Neutrophil (primary cell): Measurements from ENCODE around the gene UQCRFS1.

Experiments used
- H3K27ac ChIP-seq: fragments of 200-600 bp; sonication (generic); 2 replicates; pipeline ENCODE4 v1.5.1; 2016; ENCODE audit warnings: mild to moderate bottlenecking, moderate library complexity
- H3K27me3 ChIP-seq: fragments of 200-600 bp; sonication (generic); 2 replicates; pipeline ENCODE4 v1.6.0; 2016; ENCODE audit warnings: mild to moderate bottlenecking
- H3K36me3 ChIP-seq: fragments of 200-600 bp; sonication (generic); 2 replicates; pipeline ENCODE4 v1.5.1; 2017
- H3K4me1 ChIP-seq, 2 experiments: fragments of 200-600 bp in 1 of 2; sonication (generic) in 1 of 2; 1 replicate in 1 of 2; 2 replicates in 1 of 2; pipeline versions ENCODE4 v1.5.1 to v1.6.1; 2013 to 2016; ENCODE audit warnings: low read depth in 1 of 2, low read length in 1 of 2, mild to moderate bottlenecking in 1 of 2, moderate library complexity in 1 of 2; ENCODE audit not compliant: control insufficient read depth in 1 of 2, insufficient read depth in 1 of 2
- H3K4me3 ChIP-seq, 2 experiments: fragments of 200-600 bp in 1 of 2; sonication (generic) in 1 of 2; 1 replicate in 1 of 2; 2 replicates in 1 of 2; pipeline ENCODE4 v1.5.1; 2013 to 2016; ENCODE audit warnings: low read depth in 1 of 2, low read length in 1 of 2, mild to moderate bottlenecking in 1 of 2, moderate library complexity in 1 of 2
- H3K9me3 ChIP-seq: fragments of 200-600 bp; sonication (generic); 2 replicates; pipeline ENCODE4 v1.5.1; 2016
- TF ChIP-seq, protein P1 (sequence below): fragments of 200-600 bp; sonication (generic); IDR thresholded peaks from 2 replicates; pipeline ENCODE4 v1.5.1; 2016; ENCODE audit warnings: antibody characterized with exemption

Gene UQCRFS1

DNA sequence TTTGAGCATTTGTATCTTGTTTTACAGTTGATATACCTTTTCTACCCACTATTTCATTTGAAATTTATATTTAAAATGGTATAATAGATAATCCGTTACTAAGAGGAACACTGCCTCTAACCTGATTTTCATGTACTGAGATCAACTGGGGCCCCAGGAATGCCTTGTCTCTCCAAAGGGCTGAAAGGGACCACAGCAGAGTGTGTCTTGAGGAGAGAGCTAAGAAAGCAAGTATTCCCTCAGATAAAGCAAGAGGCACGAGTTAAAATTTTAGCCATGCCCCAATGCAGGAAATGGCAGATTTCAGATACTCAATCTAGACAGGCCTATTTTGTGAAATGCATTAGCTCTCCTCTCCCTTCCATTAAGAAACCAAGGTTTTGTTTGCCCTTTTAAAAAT is 10.7 kb downstream of the UQCRFS1 start:
- TF ChIP-seq, protein P1, sequence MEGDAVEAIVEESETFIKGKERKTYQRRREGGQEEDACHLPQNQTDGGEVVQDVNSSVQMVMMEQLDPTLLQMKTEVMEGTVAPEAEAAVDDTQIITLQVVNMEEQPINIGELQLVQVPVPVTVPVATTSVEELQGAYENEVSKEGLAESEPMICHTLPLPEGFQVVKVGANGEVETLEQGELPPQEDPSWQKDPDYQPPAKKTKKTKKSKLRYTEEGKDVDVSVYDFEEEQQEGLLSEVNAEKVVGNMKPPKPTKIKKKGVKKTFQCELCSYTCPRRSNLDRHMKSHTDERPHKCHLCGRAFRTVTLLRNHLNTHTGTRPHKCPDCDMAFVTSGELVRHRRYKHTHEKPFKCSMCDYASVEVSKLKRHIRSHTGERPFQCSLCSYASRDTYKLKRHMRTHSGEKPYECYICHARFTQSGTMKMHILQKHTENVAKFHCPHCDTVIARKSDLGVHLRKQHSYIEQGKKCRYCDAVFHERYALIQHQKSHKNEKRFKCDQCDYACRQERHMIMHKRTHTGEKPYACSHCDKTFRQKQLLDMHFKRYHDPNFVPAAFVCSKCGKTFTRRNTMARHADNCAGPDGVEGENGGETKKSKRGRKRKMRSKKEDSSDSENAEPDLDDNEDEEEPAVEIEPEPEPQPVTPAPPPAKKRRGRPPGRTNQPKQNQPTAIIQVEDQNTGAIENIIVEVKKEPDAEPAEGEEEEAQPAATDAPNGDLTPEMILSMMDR, result no peak
- Histone ChIP-seq H3K27ac (no peak overlapping the region), H3K4me1 (peaks cover 21 to 29% of the 10 kb centered on the region in 2 experiments), H3K36me3 (peaks cover 4% of the 10 kb centered on the region), H3K27me3 (no peaks in the 10 kb centered on the region), H3K9me3 (no peaks in the 10 kb centered on the region), H3K4me3 (no peak overlapping the region)

- peaks cover 4% of the 10 kb centered on the region for H3K36me3 ChIP-seq
Measured at GRCh38 chr19:29201855-29202254, 11.1 kb downstream of the UQCRFS1 start.

GRCh38 chr19:29194658-29195057 is 18.3 kb downstream of the UQCRFS1 start:
- no peak overlapping the region for H3K27ac ChIP-seq
- TF ChIP-seq, protein P1, result no peak

More at GRCh38 chr19:29201855-29202254, 11.1 kb downstream of the UQCRFS1 start:
- TF ChIP-seq, protein P1, result no peak
- Histone ChIP-seq H3K4me1 (peaks cover 17 to 25% of the 10 kb centered on the region in 2 experiments), H3K9me3 (no peaks in the 10 kb centered on the region), H3K27me3 (no peaks in the 10 kb centered on the region), H3K27ac (no peak overlapping the region), H3K4me3 (no peak overlapping the region)

DNA sequence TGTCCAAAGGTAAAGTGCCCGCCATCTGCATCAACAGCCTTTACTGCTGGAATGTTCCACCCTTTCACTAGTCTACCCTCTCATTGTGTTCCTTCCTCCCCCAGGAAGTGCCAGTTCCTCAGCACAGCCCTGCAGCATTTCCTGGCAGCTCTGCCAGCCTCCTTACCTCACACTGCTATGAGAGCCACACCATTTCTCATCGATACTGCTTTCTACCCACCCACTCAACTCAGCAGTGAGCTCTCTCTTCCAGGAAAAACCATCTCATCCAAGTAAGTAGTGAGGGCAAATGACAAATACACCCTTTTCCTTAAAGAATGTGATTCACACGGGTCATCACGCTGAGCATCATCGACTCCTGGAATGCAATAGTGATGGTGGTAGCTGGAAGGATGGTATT is 19.8 kb downstream of the UQCRFS1 start:
- Histone ChIP-seq H3K4me1 (peaks cover 7 to 12% of the 10 kb centered on the region in 2 experiments), H3K36me3 (no peaks in the 10 kb centered on the region), H3K4me3 (no peak overlapping the region), H3K27me3 (no peaks in the 10 kb centered on the region), H3K9me3 (no peaks in the 10 kb centered on the region), H3K27ac (no peak overlapping the region)
- TF ChIP-seq, protein P1, result no peak

More at GRCh38 chr19:29194658-29195057, 18.3 kb downstream of the UQCRFS1 start:
- Histone ChIP-seq H3K27me3 (no peaks in the 10 kb centered on the region), H3K9me3 (no peaks in the 10 kb centered on the region), H3K4me3 (no peak overlapping the region), H3K36me3 (no peaks in the 10 kb centered on the region), H3K4me1 (peaks cover 7 to 12% of the 10 kb centered on the region in 2 experiments)

DNA sequence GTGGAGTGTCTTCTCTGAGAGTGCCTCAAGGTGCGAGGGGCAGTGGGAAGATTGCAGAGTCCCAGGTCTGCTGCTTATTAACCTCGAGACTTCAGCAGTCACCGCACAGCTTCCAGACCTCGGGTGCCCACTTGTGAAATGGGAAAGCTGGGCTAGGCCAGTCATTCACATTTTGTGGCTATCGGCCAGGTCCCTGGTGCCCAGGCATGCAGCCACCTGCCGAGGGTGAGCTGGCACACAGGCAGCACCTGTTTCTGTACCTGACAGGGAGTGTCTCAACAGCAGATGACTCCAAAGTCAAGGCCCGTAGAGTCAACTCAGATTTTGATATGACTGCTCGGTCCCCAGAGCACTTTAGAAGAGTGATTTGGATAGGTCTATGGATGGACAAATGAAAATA is 21.9 kb downstream of the UQCRFS1 start:
- TF ChIP-seq, protein P1, result no peak
- Histone ChIP-seq H3K27ac (no peak overlapping the region), H3K4me1 (peaks cover 7 to 12% of the 10 kb centered on the region in 2 experiments), H3K27me3 (no peaks in the 10 kb centered on the region), H3K36me3 (no peaks in the 10 kb centered on the region), H3K9me3 (no peaks in the 10 kb centered on the region), H3K4me3 (no peak overlapping the region)

- Histone ChIP-seq H3K27me3 (no peaks in the 10 kb centered on the region), H3K4me1 (peaks cover 7 to 12% of the 10 kb centered on the region in 2 experiments), H3K27ac (no peak overlapping the region), H3K4me3 (no peak overlapping the region), H3K9me3 (no peaks in the 10 kb centered on the region), H3K36me3 (no peaks in the 10 kb centered on the region)
- TF ChIP-seq, protein P1, result no peak
Measured at GRCh38 chr19:29189033-29189360, 24.0 kb downstream of the UQCRFS1 start.
